ENCODE results near the gene PITHD1. TPM values are rescaled to one million over a fixed set of nuclear protein-coding genes. Genes with fewer than 3 reads are reported as not detected.

Gene PITHD1
- total and polyA plus RNA-seq, 2 of the 8 experiments (the other 6 are each of a cell fraction or from before 2014, with no cell fraction given): 67.4 to 68.8 TPM

DNA sequence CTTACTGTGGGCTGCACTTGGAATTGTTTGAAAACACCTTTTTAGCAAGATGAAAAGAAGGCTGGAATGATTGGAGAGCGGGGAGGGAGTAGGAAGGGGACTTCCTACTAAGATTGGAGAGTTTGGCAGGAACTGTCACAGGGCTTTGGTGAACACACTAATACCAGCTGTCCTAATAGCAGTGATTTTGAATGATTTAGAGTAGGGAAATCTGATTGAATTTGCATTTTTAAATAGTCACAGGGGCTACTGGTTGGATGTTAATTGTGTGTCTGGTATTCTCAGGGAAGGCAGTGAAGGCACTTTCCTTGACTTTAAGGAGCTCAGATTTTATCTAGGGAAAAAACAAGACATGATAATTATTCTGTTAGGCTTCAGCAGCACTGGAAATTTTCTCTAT, 49.5 kb downstream of the PITHD1 start:
- Histone ChIP-seq H3K27ac (ENCODE audit: low read depth, low read length) (no peak overlapping the region), H3K9me3 (ENCODE audit: insufficient read depth in 2 of 2, low read depth in 1 of 2, low read length in 1 of 2) (no peaks in the 10 kb centered on the region), H3K79me1 (ENCODE audit: low read depth, low read length) (0 out of 2 replicates have a peak, but pooled peaks cover 3% of the 10 kb centered on the region), H4K5ac (ENCODE audit: insufficient read length, low read depth, low read length) (no peak overlapping the region), H3K23me2 (ENCODE audit: low read depth, low read length) (peaks cover 4% of the 10 kb centered on the region), H3K79me2 (ENCODE audit: control insufficient read depth in 1 of 2, insufficient read depth in 2 of 2, low read length in 2 of 2) (peaks cover 0 to 3% of the 10 kb centered on the region in 2 experiments; a peak in 1 of 4 replicates), H3K9ac (replicated peaks in 1 of 4; ENCODE audit: extremely low read depth in 1 of 4, low read depth in 3 of 4, low read length in 3 of 4) (no peak overlapping the region), H2AFZ (ENCODE audit: low read length) (no peak overlapping the region), H3K27me3 (replicated peaks in 1 of 4; ENCODE audit: control insufficient read depth in 3 of 4, extremely low read depth in 1 of 4, insufficient read depth in 3 of 4, low read length in 3 of 4) (no peaks in the 10 kb centered on the region), H3K56ac (replicated peaks; ENCODE audit: insufficient read length, low read depth, low read length) (no peak overlapping the region), H3K18ac (ENCODE audit: extremely low read depth, low read length) (no peak overlapping the region), H3K4ac (replicated peaks; ENCODE audit: insufficient read length, low read depth, low read length) (no peak overlapping the region), H2BK15ac (ENCODE audit: low read length) (no peak overlapping the region), H3K36me3 (ENCODE audit: control insufficient read depth in 2 of 4, insufficient read depth in 4 of 4, low read length in 3 of 4) (no peaks in the 10 kb centered on the region), H2BK12ac (ENCODE audit: low read depth, low read length) (no peak overlapping the region), H4K91ac (replicated peaks; ENCODE audit: insufficient read length, low read length) (no peak overlapping the region), H4K20me1 (replicated peaks in 1 of 2; ENCODE audit: control insufficient read depth in 1 of 2, insufficient read depth in 2 of 2, low read length in 2 of 2) (no peaks in the 10 kb centered on the region), H4K8ac (ENCODE audit: extremely low read depth, insufficient read depth, low read length) (no peak overlapping the region), H3K23ac (ENCODE audit: insufficient read length) (no peak overlapping the region), H2BK20ac (ENCODE audit: low read length) (no peak overlapping the region), H3K4me3 (ENCODE audit: extremely low read depth in 1 of 4, insufficient read depth in 2 of 4, low read depth in 3 of 4, low read length in 4 of 4) (no peak overlapping the region), H2AK5ac (ENCODE audit: low read depth, low read length) (no peak overlapping the region), H3K14ac (ENCODE audit: insufficient read length) (no peak overlapping the region), H3K4me2 (ENCODE audit: insufficient read depth in 1 of 2, low read depth in 2 of 2, low read length in 2 of 2) (no peak overlapping the region), H2BK120ac (replicated peaks; ENCODE audit: low read depth, low read length) (no peak overlapping the region), H2BK5ac (ENCODE audit: low read depth, low read length) (no peak overlapping the region), H3K4me1 (replicated peaks in 1 of 4; ENCODE audit: control insufficient read depth in 3 of 4, insufficient read depth in 4 of 4, low read length in 3 of 4) (peaks cover 0 to 6% (median 1%) of the 10 kb centered on the region in 4 experiments; a peak in 2 of 7 replicates)
- 88% methylated on average over 1 of the region's 1 CpG; no CpG with 5 or more reads in 1 of the 2 experiments for WGBS, 2 experiments (ENCODE audit: extremely low coverage in 1 of 2, insufficient coverage in 1 of 2, insufficient read length in 1 of 2, insufficient replicate concordance in 2 of 2, low coverage in 1 of 2, low lambda C conversion rate in 2 of 2, missing lambda C conversion rate in 1 of 2)
- FAIRE-seq (no peak), DNase-seq (ENCODE audit: low read depth in 1 of 2, low spot score in 2 of 2) (no peak)
- POLR2A ChIA-PET (ENCODE audit: partially characterized antibody): interaction anchor here (0.7 to 0.8 kb wide), 2 partner anchors 12 to 30 kb away, joined by 3 read pairs; no protein-coding TSS in a partner anchor
- CTCF ChIA-PET (ENCODE audit: partially characterized antibody): interaction anchor here (1.6 to 8.5 kb wide), 3 partner anchors 10 to 56 kb away, joined by 3 to 99 read pairs (median 5); no protein-coding TSS in a partner anchor
- TF ChIP-seq RNF2 (IDR thresholded peaks at IDR 0.05; ENCODE audit: borderline replicate concordance, low read depth, low read length, missing control alignments, poor library complexity, severe bottlenecking) (no peak), SIX5 (IDR thresholded peaks at IDR 0.05; ENCODE audit: low read depth, low read length) (no peak), KDM1A (IDR thresholded peaks at IDR 0.05; ENCODE audit: borderline replicate concordance, low read length) (no peak), BCL11A (IDR thresholded peaks at IDR 0.05; ENCODE audit: low read depth in 2 of 2, low read length in 2 of 2) (no peak), BRCA1 (IDR thresholded peaks at IDR 0.05; ENCODE audit: low read depth, low read length) (no peak), RBBP5 (IDR thresholded peaks at IDR 0.05; ENCODE audit: borderline replicate concordance, low read depth, low read length) (no peak), JUN (IDR thresholded peaks at IDR 0.05; ENCODE audit: low read depth, low read length) (no peak), SP2 (IDR thresholded peaks at IDR 0.05; ENCODE audit: low read length) (no peak)
